Activated CD8-positive, alpha-beta memory T cell treated with anti-CD3 and anti-CD28 coated beads, Interleukin-2, amount 50 U/mL, for 24 hours (primary cell): ENCODE measurements around the gene NOM1.

ENCODE experiments used
- DNase-seq: peaks from one replicate; pipeline ENCODE4 v3.0.0-alpha.2; 2020; ENCODE audit errors: extremely low read depth

The NOM1 gene

DNA sequence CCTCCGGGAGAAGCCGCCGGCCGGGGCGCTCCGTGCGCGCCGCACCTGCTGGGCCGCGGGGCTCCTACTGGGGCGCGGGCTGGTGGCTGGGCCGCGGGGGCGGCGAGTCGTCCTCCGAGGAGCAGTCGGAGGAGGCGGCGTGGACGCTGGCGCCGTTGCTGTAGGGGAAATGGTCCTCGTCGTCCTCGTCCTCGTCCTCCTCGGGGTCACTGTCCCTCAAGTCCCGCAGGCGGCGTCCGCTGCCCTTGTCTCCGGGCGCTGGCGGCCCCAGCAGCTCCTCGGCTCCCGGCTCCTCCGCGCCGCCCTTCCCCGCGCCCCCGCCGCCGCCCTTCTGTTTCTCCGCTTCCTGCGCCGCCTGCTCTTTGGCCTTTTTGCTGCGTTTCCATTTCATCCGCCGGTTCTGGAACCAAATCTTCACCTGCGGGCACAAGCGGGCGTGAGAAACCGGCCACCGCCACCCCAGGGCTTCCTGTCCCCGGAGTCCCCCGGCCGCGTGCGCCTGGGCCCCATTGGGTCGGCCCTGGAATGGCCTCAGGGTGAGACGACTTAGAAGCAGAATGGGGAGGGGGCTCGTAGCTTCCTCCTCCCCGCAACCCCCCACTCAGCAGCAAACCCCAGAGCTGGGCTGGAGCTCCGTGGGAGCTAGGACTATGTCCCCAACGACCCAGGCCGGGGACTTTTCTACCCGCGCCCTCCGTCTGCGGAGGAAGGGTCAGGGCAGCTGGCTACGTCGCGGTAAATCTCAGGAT is 56.1 kb downstream of the NOM1 start:
- no peak for DNase-seq

DNA sequence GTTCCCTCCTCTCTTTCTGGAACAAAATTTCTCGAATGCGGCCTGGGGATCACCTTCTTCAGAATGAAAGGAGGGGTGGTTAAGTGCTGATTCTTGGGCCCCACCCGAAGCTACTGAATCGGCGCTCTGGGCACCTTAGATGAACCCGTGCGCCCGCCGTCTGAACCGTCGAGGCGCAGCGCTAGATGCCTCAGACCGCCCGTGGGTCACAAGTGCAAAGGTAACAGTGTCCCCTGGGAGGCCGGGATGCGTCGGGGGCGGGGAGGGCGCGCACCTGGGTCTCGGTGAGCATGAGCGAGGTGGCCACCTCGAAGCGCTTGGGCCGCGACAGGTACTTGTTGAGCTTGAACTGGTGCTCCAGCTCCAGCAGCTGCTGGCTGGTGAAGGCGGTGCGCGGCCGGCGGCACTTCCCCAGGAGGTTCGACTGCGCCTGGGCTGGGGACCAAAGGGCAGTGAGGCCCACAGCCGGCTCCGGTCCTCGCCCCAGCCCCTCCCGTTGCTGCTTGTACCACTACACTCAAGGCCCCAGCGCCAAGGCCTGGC is 56.8 kb downstream of the NOM1 start:
- no peak for DNase-seq

DNA sequence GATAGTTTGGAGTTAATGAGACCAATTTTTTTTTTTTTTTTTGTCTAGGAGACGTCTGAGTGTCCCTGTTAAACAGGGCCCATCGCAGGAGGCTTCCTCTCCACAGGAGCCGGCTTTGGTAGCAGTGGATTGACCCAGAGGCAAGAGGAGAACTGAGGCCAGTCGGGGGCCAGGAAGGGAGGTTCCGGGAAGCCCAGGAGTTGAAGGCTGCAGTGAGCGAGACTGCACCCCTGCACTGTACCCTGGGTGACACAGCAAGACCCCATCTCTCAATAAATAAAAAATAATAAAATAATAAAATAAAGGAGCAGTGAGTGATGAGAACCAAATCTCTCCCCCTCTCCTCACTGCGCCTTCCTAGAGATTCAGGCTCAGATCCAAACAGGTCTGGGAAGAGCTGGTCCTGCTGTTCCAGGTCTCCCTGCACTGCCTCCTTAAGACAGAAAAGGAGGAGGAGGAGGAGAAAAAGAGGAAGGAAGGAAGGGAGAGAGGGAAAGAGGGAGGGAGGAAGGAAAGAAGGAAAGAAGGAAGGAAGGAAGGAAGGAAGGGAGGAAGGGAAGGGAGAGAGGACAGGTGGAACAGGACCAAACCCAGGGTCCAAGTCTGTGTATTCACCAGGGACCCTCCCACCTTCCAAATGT is 57.4 kb downstream of the NOM1 start:
- no peak for DNase-seq

DNA sequence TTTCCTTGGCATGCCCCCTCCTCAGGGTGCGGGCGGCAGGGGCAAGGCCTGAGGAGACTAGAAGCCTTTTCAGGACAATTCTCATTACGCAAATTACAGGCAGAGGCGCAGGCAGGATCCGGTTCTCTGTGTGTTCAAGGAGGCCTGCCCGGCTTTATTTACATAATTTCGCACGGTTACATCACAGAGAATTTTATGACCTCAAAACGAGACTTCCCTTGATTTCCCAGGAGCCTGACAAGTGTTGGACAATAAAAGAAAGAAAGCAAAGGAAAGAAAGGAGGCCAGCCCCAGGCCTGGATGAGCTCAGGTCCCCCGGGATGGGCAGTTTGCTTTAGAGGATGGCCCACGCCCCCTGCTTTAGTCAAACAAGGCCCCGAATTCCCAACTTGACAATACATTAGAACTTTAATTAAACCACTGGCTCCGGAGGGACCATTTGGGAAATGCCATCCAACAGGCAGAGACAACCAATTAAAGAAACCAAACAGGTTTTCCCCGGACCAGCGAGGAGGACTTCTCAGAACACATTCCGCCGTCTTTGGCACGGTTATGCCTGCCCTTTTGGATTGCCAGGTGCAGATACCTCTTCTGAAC is 58.1 kb downstream of the NOM1 start:
- no peak for DNase-seq

DNA sequence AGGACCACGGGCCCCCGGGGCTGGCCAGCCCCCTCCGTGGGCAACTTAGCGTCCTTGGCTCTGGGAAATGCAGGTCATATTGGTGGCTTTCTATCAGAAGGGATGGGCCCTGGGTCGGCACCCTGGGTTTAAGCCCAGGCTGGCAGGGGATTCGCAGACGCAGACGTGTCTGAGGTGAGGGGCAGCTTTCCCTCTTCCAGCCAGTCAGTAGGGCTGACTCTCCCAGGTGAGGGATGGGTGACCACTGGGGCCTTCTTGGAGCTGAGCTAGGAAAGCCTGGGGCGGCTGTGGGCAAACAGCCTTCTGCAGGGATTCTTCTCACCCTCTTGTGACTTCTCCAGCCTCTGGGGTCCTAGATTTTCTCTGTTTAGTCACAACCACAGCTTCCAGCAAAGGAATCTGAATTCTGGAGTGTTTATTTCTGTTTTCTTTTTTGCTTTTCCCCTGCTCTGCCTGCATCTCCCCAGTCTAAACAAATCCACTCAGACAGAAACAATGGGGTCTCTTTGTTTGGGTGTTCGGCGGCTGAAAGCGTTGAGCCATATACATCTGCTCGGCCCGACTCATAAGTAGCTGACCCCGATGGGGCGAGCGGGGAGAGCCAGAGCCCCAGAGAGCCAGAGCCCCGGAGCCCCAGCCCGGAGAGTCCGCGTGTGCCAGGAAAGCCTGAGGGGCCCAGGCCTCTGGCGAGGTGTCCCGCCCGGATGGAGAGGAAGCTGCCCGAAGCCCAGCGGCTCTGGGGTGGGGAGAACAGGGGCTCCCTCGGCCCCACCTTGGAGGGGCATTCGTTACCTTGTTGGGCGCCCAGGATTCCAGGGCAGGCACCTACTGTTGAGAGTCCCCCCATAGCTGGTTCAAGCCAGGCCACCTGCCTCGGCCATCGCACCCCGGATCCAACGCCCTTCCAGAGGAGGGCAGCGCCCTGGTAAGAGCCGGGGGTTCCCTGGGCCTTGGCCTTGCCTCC is 59.0 kb downstream of the NOM1 start:
- DNase-seq, result no peak

DNA sequence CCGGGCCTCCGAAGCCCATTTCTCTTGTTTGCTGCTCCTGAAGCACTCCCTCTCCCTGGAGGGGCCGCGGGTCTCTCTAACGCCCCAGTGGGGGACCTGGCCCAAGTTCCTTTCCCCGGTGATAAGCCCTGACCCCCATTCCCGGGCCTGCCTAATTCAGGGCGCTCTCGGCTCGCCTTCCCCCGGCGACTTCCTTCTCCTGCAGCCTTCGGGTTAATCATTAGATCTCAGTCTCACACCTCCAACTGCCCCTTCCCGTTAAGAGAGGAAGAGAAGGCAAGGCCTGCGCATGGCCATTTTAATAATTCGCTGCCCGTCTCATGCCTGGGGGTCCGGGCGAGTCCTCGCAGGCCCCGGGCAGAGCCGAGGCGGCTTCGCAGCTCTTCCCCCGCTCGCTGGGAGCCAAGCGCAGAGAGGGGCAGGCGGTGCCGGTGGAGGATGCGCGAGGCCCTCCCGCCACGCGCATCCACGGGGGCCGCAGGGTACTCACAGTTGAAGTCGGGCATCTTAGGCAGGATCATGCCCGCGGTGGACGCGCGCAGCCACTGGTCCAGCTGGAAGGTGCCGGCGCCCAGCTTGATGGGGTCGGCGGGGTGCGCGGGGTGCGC is 59.8 kb downstream of the NOM1 start:
- no peak for DNase-seq

DNA sequence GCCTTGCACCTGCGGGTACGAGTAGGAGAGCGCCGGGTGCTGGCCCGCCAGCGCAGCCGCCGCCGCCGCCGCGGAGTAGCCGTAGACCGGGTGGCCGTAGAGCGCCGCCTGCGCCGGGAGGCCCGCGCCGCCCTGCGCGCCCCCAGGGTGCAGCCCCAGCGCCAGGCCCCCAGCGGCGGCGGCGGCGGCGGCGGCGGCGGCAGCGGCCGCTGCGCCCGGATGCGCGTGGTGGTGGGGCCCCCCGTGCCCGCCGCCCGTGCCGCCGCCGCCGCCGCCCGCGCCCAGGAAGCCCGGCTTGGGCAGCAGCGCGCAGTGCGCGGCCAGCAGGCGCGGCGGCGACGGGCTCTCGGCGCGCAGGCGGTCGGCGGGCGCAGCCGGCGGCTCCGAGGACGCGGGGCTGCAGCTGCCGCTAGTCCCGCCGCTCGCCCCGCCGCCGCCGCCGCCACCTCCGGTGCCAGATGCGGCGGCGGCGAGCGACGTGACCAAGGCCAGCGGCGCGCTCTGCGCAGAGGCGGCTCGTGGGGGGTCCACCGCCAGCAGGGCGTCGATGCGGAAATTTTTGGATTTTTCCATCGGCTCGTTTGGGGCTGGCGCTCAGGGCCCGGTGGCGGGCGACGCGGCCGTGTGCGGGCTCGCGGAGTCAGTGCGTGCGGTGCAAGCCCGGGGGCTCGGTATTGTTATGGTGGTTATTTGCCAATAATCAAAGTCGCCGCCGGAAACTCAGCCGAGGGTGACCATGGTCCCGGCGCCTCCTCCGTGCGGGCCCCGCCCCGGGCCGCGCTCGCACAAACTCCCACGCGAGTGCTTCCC is 60.5 kb downstream of the NOM1 start:
- no peak for DNase-seq

DNA sequence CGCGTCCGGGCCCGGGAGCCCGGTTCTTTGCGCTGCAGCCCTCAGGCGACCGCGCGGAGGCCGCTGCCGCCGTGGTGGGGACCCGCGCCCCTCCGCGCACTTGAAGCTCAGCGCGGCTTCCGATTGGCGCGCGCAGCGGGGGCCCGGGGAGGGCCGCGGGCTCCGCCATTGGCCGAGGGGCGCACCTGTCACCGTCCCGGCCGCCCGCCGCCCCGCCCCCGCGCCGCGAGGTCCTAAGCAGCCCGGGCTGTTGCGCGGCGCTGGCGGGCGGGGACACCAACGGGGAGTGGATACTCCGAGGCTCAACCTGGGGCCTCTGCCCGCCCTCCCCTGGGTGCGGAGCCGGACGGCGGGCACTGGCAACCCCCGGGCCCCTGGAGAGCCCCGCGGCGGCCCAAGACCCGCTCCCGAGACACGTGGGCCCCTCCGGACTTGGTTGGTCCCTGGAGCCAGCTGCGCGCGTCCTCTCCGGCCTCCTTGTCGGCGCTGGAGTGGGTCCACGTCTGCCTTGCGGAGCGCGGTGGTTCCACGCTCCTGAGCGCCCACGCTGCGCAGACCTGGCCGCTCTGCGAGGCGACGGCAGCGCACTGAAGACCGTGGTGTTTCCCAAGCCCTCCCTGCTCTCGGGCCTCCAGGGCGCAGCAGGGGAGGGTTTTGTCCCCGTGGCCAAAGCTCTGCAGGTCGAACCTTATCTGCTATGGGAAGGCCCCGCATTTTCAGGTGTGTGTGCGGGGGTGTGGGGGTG is 61.2 kb downstream of the NOM1 start, which contains the start of gene MNX1:
TSS of gene MNX1 (minus strand) at position 76 of the 745 bp plus-strand sequence. CDS start 313 bp downstream, outside the sequence.
- no peak for DNase-seq

DNA sequence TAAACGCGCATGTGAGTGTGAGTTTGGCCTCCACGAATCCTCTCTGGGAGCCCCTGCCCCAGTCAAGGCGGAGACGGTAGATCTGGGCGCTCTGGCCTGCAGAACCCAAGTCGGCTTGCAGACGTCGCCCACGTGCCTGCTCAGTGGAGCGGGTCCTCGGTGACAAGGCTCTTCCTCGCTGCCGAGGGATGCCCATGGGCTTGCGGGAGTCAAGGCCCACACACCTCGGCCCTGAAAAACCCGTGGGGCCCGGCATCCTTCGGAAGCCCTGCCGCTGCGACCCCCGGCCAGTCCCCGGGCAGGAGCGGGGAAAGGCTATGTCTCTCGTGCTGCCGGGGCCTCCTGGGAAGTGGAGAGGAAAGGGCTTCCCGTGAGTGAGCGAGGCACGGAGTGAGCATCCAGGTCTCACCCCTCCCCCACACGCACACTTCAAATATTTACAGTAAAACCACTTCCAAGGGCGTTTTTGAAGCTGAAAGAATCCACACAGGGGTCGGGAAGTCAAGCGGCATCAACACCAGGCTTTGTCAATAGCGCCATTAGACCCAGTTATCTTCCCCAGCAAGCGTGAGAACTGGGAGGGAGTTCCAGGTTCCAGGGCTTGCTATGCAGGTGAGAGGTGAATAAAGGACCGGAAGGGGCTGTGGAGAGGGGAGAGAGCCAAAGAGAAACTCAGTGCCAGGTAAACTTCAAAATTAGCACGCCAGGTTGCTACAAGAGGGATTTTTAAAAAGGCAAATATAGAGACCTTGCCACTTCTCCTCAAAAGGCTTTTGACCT is 62.0 kb downstream of the NOM1 start:
- DNase-seq, result no peak

DNA sequence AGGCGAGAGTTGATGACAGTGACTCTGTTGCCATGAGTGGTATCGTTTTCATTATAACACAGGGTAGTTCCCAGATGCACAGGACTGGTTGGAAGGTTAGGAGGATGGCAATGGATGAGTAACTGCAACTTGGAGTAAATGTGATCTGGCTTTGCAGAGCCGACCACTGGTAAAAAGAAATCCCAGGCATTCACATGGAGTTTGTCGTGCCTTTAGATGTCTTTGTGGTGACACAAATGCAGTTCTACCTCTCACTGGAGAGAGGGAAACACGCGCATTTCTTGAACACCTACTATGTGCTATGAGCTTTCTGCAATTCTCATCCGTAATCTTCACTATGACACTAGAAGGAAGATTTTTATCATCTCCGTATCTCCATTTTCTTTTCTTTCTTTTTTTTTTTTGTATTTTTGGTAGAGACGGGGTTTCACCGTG is 62.6 kb downstream of the NOM1 start:
- no peak for DNase-seq

DNA sequence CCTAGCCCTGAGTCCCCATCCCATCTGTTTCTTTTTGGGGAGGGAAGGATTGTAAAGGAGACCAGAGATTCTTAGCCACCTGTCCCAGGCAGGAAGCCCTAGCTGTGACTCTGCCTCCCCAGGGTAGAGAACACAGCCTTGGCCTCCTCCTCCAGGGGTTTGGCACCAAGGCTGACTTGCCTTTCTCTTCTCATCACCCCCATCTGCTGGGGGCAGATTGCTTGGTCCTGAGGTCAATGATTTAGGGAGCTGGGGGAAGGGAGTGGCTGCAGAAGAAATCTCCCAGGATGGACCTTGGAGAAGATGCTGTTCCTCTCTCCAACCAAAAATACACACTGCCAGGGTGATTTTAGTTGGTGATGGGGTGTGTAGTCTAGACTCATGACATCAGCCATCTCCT is 63.6 kb downstream of the NOM1 start:
- no peak for DNase-seq

DNA sequence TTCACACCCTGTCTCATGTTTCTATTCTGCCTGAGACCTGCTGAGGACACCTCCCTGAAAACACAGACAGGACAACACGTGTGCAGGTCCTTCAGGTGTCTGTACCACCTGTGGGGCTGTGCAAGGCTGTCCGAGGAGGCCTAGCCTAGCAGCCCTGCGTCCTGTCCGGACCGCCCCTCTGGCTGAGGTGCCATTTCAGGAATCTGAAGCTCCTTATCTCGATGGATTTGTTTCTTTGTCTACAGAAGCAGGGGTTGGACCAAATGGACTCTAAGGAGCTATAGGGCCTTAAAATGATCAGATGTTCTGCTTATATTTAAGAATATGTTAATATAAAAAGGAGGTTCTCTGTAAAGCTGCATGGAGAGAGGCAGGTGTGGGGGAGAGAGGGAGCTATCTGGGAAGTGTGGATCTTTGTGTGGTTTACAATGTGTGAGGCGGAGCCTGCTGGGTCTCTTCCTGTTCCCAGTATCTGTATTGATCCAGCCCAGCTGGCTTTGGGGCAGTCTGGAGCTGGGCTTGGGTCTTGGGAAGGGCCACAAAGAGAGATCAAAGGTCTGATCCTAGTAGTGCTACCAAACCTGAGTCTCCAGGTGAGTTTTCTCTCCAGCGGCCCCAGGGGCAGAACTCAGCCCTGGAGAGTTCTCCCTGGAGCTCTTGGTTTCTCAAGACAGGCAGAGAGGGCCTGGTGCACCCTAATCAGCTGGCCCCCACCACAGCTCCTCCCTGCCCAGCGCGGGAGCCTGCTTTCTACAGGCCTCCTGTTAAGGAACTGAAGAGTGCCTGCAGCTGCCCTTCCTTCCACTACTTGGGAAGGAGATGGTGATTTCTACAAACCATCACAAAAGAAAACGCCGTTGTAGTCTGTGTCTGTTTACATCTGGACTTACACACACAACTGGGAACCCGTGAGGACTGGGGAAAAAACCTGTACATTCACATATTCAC is 64.4 kb downstream of the NOM1 start:
- DNase-seq, result no peak

DNA sequence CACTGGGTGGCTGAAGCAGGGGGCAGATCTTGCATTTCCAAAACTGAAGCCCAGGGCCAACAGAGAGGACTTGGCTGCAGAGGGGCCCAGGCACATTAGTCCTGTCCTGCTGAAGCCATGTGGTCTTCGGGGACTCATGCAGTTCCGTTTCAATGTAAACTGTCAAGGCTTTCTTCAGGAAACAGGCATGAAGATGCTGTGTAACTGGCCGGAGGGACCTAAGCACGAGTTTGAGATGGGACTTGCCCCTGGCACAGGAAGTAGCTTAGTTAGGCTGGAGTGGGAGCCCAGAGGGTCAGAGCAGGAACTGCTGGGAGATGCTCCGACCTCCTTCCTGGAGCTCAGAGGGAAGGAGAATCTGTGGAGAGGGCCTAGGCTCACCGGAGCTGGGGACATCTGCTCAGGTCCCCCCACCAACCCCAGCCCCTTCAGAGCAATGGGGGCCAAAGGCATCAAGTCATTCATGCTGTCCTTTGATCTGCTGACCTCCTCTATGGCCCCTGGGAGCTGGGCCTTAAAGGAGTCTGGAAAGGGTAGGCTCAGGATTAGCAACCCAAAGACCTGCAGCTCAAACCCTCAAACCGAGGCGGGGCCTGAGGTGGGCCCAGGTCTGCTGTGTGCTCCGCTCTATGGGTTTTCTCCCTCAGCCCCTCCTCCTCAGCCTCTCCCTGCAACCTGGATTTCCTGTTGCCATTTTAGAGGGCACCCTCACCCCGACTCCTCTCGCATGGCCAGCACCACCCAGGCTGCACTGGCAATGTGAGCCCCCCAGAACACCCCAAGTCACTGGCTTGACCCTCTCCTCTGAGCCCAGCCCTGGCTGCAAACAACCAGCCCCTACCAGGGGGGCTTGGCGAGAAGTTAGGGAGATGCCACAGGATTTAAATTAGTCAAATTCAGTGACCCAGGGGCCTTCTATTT is 65.4 kb downstream of the NOM1 start:
- DNase-seq, result no peak

DNA sequence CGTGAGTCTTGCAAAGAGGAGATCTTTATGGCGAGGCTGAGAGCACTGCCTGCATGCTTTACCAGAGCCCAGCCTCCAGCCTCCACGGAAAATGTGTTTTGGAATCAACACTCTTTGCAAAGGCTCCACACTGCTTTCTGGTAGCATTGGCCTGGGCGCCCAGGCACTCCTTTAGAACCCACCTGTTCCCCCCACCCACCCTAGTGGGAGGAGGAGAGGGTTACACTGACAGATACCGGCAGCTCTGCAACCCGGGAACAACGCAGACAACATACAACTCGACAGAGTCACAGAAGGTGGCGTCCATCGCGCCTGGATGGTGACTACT is 66.5 kb downstream of the NOM1 start:
- DNase-seq, result no peak

DNA sequence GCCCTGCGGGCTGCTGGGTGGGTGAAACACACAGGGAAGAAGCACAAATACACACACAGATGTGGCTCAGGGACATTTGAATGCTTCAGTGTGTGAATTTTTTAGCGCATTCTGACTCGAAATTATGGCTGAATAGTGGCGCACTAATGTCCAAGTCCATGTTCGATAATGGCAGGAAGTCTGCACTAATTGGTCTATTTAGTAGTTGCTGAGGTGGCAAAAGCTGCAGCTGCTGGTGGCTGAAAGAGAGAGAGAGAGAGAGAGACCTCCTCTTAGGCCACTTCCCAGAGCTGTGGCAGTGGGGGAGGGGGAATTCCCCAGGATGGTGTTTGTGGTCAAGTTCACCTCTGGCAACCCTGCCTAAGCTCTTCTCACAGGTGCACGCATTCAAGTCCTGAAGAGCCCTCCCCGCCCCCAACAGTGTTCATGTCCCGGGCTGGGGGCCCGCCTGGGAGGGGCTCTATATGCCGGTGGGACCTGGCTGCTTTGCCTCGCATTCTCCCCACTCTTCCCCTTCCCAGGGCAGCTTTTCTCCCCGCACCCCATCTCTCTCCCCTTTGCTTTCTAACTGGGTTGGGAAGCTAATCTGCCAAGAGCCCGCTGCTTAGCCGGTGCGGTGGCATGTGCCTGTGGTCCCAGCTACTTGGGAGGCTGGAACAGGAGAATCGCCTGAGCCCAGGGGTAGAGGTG is 67.0 kb downstream of the NOM1 start:
- DNase-seq, result no peak

DNA sequence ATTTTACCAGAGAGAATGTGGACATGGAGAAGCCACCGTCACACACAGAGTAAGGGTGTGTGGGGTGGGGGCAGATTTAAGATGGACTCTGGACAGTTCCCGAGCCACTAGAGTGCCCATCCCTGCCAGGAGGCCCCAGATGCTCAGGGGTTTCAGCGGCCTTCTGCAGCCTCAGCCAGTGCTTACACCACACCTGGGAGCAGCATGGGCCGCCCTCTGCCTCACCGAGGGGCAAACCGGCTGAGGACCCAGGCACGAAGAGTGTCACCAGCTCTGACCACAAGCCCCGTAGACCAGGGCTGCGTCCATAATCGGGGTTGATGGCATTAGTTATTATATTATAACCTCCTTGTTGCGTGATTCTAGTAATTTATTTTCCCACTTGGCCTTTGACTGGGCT is 67.6 kb downstream of the NOM1 start:
- DNase-seq, result no peak
